Adrenal gland (tissue), 5 donors: ENCODE measurements around the gene SERPINF2.

Experiments
- CTCF ChIP-seq, 6 experiments: fragments of 450-650 bp in 4 of 6; fragments of 200-600 bp in 2 of 6; sonication (generic) in 1 of 6; IDR thresholded peaks; 1 replicate in 5 of 6; 2 replicates in 1 of 6; pipeline versions ENCODE4 v1.5.1 to v1.8.0; 2016 to 2021; ENCODE audit warnings: antibody characterized with exemption in 6 of 6, mild to moderate bottlenecking in 2 of 6, moderate library complexity in 1 of 6
- POLR2A ChIP-seq, 2 donors: fragments of 450-650 bp; IDR thresholded peaks; one replicate each; pipeline ENCODE4 v1.6.1; 2017; ENCODE audit warnings: antibody characterized with exemption in 2 of 2, mild to moderate bottlenecking in 2 of 2, moderate library complexity in 1 of 2
- donor health status: DM: no; HTN: no; CAD: no.

DNA sequence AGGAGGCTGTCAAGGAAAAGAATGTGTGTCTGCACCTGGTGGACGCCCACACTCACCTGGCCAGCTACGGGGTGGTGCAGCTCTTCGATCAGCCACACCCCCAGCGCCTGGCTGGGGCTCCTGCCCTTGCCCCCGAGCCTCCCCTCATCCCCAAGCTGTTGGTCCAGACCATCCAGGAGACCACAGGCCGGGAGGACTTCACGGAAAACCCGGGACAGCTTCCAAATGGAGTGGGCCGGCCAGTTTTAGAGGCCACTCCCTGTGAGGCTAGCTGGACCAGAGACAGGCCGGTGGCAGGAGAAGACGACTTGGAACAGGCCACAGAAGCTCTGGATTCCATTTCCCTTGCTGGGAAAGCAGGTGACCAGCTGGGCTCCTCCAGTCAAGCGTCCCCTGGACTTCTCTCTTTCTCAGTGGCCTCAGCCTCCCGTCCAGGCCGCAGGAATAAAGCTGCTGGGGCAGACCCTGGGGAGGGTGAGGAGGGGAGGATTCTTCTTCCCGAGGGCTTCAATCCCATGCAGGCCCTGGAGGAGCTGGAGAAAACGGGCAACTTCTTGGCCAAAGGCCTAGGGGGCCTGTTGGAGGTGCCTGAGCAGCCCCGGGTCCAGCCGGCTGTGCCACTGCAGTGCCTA lies 15.9 kb upstream of the SERPINF2 start:
- TF ChIP-seq POLR2A (IDR thresholded peaks at IDR 0.05), result no peak
- TF ChIP-seq CTCF (IDR thresholded peaks at IDR 0.05), result no peak
